Stimulated activated CD4-positive, alpha-beta T cell treated with anti-CD3 and anti-CD28 coated beads, Interleukin-1b, Interleukin-23, amount 100 ng/mL, for 24 hours (primary cell): Measurements from ENCODE around the gene RNPEPL1.

Experiments
- DNase-seq, 4 experiments: peaks; one replicate each; pipeline ENCODE4 v3.0.0-alpha.2; 2020; ENCODE audit warnings: low read depth in 4 of 4, low spot score in 1 of 4

Gene RNPEPL1

DNA sequence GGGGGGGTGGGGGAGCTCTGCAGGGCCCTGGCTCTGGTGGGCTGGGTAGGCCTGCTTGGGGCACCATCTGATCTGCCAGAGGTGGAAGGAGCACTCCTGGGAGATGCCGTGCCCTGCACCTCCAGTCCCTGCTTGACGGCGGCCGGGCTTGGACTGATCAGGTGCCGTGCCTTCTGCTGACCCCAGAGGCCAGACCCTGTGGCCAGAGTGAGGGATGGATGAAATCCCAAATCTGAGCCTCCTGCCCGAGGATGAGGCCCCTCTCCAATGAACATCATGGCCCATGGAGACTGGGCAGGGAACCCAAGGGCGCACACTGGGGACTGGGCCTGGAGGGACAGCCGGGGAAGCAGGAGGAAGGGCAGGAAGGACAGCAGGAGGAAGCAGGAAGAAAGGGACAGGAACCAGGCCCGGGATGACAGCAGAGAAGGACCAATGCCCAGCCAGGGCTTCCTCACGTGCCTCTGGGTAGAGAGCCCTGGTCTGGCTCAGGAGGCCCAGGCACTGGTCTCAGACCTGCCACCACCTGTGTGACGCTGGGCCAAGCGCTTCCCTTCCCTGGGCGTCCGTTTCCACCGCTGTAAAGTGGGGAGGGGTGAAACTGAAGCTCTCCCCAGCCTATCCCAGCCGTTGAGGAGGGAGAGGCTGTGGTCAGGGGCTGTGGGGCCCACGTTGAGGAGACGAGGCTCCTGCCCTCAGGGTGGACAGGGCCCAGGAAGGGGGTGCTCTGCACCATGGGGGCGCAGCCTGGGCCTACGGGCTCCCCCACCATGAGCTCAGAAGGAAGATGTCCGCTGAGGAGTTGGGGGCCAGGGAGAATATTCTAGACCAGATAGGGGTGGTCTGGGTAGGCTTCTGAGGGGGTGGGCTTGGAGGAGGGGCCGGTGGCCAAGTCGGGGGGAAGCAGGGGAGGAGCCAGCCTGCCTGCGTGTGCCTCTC, 56.0 kb downstream of the RNPEPL1 start:
- no peak for DNase-seq

DNA sequence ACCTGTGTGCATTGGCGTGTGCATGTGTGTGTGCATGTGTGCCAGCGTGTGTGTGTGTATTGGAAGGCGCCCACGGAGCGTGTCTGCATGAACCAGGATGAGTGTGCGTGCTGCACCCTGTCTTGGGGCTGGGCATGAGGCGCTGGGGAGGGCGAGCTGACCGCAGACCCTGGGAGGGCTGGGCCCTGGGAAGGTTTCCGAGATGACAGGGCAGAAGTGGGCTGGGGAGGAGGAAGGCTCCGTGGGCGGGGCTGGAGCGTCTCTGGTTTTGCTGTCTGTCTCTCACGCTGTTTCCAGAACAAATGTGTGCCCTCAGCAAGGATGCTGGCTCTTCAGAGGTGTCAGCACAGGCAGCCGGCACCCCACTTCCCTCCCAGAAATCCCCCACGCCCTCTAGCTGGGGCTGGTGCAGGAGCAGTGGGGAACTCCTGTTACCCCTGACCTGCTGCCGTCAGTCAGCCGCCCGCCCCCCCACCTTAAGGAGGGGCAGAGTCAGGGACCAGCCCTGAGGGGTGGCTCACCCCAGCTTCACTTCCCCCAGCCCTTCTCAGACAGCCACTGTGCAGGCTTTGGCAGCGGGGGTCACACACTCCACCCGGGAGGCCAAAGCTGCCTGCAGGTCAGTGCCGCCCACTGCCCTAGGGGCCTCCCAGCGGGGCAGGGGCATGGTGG, 56.8 kb downstream of the RNPEPL1 start, which contains the start of gene GPR35:
GPR35 (plus strand) TSS at position 531 of the 672 bp plus-strand sequence. CDS start 4,473 bp downstream, outside the sequence.
- peak; percentile 16 to 73 (median 48) for DNase-seq

GRCh38 chr2:240626531-240627300, 58.4 kb downstream of the RNPEPL1 start:
- no peak for DNase-seq

DNA sequence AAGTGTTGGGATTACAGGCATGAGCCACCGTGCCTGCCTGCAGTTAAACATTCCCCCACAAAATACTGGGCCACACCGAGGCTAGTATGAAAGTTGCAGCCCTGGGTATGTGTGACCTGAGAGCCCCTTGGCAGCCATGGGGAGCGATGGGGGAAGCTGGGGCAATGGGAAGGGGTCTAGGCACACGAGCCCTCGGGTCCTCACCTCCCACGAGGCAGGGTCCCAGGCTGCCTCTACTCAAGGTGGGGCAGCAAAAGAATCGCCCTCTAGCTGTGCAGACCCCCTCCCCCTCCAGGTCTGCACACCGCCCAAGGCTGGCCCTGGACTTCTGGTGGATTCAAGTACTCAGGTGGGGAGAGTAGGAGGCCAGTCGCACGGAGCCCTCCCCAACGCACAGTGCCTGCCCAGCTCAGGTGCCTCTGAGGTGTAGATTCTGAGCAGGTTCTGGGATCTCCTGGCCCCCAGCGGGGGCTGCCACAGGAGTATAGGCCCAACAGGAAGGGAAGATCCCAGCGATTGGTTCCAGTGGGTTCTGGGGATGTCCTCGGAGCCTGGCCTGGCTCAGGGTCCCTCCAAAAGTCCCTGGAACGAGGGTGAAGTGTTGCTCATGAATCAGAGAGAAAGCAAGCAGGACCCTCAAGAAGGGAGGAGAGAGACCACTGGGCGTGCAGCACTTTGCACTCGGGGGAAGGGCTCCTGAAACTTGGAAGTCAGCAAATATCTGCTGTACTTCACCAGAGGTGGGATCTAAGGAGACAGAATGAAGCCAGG, 59.6 kb downstream of the RNPEPL1 start:
- DNase-seq: no peak

- DNase-seq: no peak
Measured at GRCh38 chr2:240628507-240628807, 60.2 kb downstream of the RNPEPL1 start.

GRCh38 chr2:240628808-240629618, 60.7 kb downstream of the RNPEPL1 start:
- no peak for DNase-seq

DNA sequence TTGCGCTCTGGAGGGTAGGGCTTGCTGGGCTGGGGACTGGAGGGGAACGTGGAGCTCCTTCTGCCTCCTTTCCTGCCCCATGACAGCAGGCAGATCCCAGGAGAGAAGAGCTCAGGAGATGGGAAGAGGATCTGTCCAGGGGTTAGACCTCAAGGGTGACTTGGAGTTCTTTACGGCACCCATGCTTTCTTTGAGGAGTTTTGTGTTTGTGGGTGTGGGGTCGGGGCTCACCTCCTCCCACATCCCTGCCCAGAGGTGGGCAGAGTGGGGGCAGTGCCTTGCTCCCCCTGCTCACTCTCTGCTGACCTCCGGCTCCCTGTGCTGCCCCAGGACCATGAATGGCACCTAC, 61.3 kb downstream of the RNPEPL1 start:
- no peak for DNase-seq

DNA sequence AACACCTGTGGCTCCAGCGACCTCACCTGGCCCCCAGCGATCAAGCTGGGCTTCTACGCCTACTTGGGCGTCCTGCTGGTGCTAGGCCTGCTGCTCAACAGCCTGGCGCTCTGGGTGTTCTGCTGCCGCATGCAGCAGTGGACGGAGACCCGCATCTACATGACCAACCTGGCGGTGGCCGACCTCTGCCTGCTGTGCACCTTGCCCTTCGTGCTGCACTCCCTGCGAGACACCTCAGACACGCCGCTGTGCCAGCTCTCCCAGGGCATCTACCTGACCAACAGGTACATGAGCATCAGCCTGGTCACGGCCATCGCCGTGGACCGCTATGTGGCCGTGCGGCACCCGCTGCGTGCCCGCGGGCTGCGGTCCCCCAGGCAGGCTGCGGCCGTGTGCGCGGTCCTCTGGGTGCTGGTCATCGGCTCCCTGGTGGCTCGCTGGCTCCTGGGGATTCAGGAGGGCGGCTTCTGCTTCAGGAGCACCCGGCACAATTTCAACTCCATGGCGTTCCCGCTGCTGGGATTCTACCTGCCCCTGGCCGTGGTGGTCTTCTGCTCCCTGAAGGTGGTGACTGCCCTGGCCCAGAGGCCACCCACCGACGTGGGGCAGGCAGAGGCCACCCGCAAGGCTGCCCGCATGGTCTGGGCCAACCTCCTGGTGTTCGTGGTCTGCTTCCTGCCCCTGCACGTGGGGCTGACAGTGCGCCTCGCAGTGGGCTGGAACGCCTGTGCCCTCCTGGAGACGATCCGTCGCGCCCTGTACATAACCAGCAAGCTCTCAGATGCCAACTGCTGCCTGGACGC, 61.9 kb downstream of the RNPEPL1 start:
- DNase-seq: no peak
